GM20431 (cell line): ENCODE data around the gene SLC30A3.

Source experiments
- in situ Hi-C: fragments of 300-500 bp; cut with MseI, MboI; formaldehyde crosslinking; loops from one replicate; pipeline ENCODE4 v1.15.0; 2020; ENCODE audit warnings: low sequenced_read_pairs; ENCODE audit not compliant: unreplicated experiment

SLC30A3 gene

DNA sequence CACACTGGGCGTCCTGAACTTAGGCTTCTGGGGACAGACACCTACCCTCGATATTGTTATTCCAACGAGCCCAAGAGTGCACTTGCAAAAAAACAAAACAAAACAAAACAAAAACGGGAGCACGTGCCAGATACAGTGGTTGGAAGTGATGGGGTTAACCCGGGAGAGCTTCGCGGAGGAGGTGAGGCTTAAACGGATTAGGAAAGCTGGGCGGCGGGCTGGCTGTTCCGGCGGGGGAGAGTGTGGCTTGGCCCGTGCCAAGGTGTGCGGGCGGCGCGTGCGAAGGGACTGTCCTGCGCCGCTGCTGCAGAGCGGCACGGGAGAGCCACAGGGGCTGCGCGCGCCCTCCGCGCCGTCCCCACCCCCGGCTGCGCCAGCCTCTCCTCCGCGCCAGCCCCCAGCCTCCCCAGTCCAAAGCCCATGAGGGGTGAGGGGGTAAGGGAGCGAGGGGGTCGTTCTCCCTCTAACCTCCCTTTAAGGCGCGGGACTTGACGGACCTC, 1.5 kb upstream of the SLC30A3 start:
- in situ Hi-C loops = no loop called here

DNA sequence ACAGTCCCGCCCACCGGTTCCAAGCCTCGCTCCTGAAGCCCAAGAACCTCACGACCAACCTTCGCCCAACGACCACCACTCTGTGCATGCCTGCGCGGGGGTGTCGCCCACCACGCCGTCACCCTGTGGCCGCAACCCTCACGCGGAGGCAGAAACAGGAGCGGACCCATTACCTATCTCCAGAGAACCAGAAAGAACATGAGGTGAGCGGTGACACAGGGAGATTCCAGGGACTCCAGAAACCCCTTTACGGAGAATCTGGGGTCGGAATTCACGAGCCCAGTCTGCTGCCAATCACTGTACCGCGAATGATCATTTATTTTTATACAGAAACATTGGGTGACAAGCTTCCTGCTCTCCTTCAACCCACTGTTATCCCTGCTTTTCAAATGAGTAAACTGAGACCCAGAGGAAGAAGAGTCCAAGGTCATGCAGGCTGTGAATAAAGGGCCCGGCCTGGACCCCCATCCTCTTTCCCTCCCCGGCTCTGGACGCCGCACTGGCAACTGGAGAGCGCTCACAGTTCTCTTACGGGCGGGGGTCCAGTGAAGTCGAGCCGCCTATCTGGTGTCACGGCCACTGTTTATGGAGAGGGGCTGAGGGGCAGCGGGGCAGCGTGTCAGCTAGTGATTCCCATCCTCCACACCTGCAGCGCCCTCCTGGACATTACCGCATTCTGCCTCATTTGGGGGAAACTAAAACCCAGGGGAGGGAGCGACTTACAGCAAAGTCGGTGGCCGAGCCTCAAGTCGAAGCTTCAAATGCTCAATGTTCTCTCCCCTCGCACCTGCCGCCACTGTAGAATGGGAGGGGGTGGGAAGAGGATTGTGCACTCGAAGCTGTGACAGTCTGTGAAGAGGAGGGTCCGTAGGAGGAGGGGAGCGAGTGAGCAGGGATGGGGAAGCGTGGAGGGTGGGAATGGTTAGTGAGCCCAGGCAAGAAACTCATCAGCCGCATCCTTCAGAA, 723 bp upstream of the SLC30A3 start:
- in situ Hi-C loops = no loop called here

DNA sequence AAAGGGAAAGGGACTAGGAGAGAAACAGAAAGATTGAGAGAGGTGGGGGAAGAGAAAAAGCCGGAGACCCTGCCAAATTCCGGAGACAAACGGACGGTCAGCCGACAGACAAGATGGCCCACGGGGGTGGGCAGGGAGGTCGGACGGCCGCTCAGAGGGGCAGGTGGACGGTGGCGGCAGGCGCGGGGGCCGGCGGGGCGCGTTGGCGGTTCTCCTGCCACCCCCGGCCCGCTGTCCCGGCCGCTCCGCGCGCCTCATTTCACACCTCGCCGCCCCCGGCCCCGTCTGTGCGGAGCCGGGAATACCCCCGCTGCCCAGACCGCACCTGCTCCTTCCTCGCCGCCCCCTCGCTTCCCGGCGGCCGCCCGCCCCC, 935 bp downstream of the SLC30A3 start:
- in situ Hi-C loops = no loop called here

DNA sequence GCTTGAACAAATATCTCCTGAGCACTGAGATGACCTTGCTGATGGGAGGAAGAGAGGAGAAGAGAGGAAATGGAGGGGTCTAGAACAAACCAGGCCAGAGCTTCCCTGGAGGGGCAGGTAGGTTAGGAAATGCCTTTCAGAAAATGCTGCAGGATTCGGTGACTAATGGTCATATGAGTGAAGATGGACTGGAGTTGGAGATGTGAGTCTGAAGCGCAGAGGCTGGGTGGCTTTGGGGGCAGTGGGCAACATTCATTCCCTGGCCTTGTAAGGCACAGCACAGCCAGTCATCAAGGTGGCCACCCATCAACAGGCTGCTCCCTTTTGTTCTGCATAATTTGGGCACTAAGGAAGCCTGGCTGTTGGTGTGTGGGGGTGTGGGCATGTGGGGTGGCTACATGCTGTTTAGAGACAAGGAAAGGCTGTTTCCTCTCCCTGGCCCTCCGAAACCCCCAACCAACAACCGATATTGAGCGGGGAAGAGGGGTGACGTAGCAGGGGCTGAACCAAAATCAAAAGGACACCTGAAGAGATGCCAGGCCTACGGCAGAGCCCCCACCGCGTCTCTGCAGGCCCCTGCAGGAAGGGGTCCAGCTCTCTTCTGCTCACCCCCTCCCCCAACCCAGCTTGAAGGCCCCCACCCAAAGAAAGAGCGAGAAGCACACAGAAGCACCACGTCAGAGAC, 1.5 kb downstream of the SLC30A3 start:
- in situ Hi-C loops = no loop called here

DNA sequence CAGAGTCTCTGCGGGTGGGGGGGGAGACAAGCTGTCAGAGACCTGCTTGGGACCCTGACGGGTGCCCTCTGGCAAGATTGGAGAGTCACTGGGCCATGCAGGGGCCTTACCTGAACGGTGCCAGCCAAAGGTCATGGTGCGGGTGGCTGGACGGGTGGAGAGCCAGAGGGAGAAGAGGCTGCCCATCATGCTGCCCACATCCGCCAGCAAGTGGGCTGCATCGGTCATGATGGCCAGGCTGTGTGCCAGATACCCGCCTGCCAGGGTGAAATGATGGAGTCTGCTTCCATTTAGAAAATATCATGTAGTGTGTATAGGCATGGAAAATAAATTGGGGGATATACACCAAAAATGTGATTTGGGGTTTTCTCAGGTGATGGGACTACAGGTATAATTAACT, 4.8 kb downstream of the SLC30A3 start:
- in situ Hi-C loops = no loop called here

DNA sequence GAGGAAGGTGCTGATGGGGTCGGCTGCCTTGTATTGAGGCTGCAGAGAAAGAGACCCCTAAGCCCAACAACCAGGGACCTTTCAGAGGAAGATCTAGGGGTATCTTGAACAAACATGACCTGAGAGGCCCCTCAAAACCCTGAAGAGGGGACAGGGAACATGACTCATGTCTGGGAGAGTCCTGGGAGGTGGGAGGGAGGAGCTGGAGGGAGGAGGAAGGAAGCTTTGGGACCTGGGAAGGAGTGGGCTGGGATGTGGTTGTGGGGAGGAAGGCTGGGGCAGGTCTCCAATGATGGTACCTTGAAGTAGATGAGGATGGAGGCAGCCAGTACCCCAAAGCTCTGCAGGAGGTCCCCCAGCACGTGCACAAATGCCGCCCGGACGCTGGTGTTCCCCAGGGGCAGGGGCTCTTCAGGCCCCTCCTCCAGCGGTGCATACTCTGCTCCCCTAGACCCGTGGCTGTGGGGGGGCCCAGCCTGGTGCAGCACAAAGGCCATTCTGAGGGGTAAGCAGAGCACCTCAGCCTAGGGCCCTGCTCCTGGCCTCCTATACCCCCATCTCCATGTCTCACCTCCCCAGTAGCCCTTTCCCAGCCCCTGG, 5.9 kb downstream of the SLC30A3 start:
- in situ Hi-C loops = no loop called here

DNA sequence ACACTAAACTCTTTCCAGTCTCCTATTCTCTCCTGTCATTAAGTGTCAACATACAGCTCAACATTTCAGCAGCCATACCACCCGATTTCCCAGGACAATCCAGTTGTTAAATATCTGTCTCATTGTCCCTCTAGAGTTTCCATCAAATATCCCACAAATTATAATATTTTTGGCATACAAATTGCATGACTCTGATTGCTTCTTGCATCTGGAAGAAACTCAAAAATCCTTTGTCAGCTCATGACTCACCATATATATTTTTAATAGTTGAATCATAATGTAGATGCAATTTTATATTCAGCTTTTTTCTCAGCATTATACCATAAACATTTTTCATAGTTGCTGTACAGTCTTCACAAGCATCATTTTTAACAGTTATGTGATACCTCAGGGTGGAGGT, 7.2 kb downstream of the SLC30A3 start:
- in situ Hi-C loops = no loop called here

DNA sequence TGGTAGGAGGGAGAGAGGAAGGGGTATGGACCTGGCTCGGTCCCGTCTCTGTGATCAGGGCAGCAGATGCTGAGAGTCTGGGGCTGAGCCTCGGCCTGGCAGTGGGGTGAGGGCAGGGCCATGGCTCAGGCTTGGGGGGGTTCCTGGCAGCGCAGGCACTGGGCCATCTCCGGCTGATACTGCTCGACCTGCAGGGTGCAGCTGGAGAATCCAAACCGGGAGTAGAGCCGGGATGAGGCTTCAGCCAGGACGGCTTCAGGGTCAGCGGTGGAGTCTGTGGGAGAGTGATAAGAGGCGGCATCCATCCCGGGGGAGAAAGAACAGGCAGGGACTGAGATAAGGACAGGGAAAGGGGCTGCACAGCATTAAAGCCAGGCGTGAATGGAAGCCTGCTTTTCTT, 7.7 kb downstream of the SLC30A3 start:
- in situ Hi-C loops = no loop called here

DNA sequence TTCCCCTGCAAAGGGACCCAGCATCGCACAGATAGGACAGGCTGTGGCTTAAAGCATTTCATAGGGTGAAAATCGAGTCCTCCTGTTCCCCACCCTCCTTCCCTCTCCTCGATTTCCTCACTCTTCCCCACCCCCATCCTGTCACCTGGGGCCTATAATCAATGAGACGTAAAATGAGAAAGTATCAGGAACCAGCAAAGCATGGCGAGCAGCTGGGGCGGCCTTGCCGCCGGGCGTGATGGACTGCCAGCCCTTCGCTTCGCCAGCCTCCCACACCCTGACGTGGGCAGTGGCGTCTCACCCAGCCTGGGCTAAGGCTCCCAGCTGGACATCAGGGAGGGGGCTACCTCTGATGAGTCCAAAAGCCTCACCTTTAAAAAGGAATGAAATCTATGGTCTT, 11.1 kb downstream of the SLC30A3 start:
- in situ Hi-C loops = no loop called here

DNA sequence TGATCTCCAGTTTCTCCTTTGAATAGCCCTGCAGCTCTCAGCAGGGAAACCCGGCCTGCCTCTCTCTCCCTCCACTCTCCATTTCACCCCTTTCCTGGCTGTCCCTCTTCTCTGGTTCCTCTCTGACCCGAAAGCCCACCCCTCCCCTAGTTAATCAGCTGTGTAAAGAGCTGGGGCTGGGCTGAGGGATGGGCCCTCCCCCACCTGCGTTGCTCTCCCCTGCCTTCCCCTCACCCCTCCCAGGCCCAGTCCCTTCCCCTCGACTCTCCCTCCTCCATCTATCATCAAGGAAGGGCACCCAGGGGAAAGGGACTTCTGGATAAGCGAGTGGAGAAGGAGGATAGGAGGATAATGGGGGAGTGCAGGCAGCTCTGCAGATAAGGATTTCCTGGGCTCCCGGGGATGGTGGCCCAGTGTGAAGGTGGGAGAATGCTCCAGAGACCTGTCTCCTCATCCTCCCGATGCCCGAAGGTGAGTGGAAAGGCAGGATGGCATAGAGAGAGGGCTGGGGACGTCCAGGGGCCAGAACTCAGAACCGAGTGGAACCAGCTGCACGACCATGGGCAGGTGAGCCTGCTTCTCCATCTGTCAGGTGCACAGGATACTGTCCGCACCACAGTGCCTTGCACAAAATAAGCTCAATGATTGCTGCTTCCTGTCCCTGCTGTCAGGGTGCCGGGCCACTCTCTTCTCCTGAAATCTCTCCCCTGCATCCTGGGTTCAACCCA, 12.0 kb downstream of the SLC30A3 start:
- in situ Hi-C loops = no loop called here

DNA sequence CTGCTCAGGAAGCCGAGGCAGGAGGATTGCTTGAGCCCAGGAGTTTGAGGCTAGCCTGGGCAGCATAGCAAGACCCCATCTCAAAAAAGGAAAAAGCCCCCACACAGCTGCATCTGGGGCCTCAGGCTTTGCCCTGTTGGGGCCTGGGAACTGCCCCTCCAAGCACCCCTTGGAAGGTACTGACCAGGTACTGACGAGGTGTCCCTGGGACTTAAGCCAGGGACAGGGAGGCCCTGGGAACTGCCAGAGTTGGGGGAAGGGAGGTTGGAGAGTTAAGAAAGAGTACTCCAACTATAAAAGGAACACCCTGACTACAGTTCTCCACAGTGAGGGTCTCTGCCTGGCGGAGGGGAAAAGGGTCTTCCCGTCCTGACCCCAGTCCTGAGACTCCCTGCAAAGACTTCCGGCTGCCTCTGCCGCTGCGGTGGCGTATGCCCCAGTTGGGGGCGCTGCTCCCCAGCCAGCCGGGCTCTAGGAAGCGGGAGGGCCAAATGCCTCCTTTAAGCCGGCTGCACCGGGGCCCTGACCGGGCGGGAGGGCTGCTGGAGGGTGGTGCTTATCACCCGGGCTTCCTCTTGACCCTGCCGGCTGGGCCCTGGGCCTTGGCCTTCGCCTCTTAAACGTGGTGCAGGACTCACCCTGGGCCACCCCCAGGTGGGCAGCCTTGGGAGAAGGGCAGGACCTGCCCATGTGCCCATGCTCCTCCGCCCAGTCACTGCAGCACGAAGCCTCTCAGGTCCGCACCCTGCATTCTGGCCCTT, 12.8 kb downstream of the SLC30A3 start:
- in situ Hi-C loops = no loop called here

DNA sequence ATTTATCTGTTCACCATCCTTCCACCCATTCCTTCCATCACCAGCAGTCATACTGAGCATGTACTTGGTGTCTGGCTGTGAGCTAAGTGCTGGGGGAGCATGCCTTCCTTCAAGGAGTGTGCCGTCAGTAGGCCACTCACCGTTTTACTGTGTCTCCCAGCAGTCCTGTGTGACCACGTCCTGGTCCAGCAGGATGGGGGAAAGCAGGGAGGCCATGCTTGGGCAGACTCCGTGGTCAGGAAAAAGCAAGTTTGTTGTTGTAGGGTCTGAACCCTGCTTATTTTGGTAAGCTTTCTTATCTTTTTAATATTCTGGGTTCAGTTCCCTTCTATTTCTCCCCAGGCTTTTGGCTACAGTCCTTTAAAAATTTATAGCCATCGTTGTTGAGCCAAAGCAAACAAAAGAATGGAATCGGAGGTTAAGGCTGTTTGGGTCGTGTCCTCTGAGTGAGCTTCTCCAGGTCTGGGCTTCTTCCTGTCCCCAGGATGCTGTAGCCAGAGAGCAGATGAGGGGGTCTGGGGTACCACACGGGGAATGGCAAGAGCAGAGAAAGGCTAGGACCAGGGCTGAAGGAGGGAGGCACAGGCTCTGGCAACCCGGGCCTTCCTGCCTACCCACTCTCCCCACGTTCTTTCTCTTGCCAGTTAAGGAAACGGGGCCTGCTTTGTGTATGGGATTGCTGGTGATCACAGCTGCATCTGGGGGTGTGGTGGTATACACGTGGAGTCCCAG, 13.5 kb downstream of the SLC30A3 start:
- in situ Hi-C loops = no loop called here

DNA sequence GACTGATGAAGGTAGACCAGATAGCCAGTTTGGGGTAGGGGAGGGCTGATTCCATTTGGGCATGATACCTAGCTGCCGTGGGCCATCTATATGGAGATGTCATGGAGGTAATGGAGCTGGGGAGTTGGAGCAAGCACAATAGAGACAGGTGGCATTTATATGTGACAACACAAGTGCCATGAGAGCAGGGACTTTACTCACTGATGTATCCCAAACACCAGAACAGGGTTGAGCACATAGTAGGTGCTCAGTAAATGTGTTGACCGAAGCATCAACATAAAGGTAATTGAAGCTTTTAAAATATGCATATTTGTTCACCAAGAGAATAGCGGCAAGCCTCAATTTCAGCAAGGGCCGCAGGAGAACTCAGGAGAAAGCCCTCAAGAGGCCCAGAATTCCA, 15.0 kb downstream of the SLC30A3 start:
- in situ Hi-C loops = no loop called here

DNA sequence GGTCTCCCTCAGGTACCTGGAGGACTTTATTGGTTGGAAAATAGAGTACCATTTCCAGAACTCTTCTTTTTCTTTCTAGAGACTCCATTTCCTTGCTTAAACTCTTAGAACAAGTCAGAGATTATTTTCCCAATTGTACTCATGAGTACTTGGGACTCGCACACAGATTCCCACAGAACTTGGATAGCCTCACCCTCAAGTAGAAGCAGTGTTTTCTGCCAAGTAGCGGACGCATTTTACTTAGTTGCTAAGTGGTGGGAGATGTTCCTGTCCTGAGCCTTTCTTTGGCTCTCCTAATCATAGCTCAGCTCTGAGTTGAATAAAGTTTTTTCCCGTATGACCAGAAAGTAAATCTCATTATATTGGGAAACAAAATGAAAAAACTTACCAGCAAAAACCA, 17.2 kb downstream of the SLC30A3 start:
- in situ Hi-C loops = no loop called here

DNA sequence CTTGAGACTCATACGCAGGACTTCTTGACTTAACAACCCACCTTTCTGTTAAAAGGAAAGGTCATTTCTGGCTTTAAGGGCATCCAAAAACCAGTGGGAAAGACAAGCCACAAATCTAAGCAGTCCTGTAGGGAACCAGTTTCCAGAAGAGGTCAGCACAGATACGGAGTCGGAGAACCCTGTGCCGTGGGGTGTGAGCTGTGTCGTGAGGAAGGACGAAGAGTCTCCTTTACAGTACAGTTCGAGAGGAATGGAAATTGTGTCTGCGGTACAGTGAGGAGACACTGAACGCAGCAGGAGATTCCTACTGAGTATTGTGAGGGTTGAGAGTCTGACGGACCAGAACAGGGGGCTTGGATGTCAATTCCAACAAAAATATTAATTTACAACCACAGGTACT, 17.7 kb downstream of the SLC30A3 start:
- in situ Hi-C loops = no loop called here

DNA sequence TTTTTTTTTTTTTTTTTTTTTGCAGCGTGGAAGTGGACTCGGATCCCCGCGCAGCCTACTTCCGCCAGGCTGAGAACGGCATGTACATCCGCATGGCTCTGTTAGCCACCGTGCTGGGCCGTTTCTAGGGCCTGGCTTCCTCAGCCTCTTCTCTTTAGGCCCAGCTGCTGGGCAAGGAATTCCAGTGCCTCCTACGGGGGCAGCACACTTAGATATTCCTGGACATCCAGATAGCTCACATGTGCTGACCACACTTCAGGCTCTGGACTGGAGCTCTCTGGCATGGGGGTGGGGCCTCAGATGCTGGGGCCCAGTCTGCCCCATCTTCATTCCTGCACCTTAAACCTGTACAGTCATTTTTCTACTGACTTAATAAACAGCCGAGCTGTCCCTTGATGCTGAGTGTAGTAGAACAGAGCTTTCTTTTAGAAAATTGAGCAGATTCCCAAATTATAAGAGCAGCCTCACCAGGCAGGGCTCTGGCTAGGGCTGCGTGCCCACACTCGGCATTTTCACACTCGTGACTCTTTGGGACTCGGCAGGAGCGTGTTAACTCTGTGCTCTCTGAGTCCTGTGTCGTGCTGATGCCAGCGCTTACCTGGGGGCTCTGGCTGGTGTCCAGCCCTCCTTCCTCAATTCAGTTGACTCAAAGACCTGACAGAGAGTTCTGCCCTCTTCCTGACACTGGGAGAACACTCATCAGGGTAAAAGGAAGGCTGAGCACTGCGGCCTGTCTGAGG, 19.3 kb downstream of the SLC30A3 start:
- in situ Hi-C loops = no loop called here

DNA sequence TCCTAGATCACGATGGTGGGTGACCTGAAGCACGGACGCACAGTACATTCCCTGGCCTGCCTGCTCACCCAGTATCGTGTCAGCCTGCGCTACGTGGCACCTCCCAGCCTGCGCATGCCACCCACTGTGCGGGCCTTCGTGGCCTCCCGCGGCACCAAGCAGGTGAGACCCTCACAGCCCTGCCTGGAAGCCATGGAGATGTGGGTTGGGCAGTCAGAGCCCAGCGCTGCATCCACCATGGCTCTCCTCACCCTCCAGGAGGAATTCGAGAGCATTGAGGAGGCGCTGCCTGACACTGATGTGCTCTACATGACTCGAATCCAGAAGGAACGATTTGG, 20.3 kb downstream of the SLC30A3 start:
- in situ Hi-C loops = no loop called here
